K562 (cell line): ENCODE data around the gene KRTAP19-4. TPM values are rescaled to one million over a fixed set of nuclear protein-coding genes. Genes with fewer than 3 reads are reported as not detected.

ENCODE experiments used
- ATAC-seq: fragments of 200-7000 bp; cut with Tn5 transposase; 3 replicates; pipeline ENCODE4 v1.9.1; 2020; ENCODE audit warnings: moderate library complexity
- BruUV-seq: library from RNA; stranded (reverse); fragments of 400-500 nt; replicated peaks from 2 replicates; lab custom pipeline; 2021; lab: Mats Ljungman, UMichigan
- CTCF ChIA-PET: fragments of 300-600 bp; formaldehyde crosslinking; extraction: SDS; loops from one replicate; lab custom pipeline; 2021; ENCODE audit warnings: low intra/inter-chr PET ratio; lab: Yijun Ruan, JAX
- POLR2A ChIA-PET: fragments of 300-600, 350-650 bp; sonication (Branson Sonifier 250); formaldehyde crosslinking; extraction: SDS; loops from one replicate; lab custom pipeline; 2021; ENCODE audit warnings: antibody characterized with exemption, inconsistent platforms; lab: Yijun Ruan, JAX
- DNase-seq, 4 experiments: peaks; one replicate each; pipeline versions ENCODE4 v3.0.0 to v3.0.0-alpha.2; 2011 to 2018; ENCODE audit warnings: low spot score in 3 of 4, mixed read lengths in 3 of 4; ENCODE audit errors: extremely low read depth in 1 of 4
- FAIRE-seq: peaks from 2 replicates; lab custom pipeline; 2011; peaks lifted over from hg19 to GRCh38; lab: Jason Lieb, UNC
- H2AFZ ChIP-seq: 2 replicates; pipeline ENCODE4 v1.6.0; 2011; ENCODE audit warnings: low read depth, low read length, control low read depth, inconsistent platforms
- H3K27ac ChIP-seq: fragments of 200-600 bp; 3 replicates; pipeline ENCODE4 v1.8.0; 2011; ENCODE audit warnings: low read depth, mild to moderate bottlenecking, control low read depth, inconsistent platforms, low read length, moderate library complexity, mixed read lengths; ENCODE audit errors: extremely low read depth
- H3K27me3 ChIP-seq, 2 experiments: fragments of 300-600 bp in 1 of 2; 2 replicates in 1 of 2; 3 replicates in 1 of 2; pipeline versions ENCODE4 v1.6.0 to v1.8.0; 2011; ENCODE audit warnings: inconsistent platforms in 2 of 2, low read length in 2 of 2, mild to moderate bottlenecking in 1 of 2, mixed read lengths in 1 of 2, moderate library complexity in 1 of 2; ENCODE audit not compliant: control insufficient read depth in 2 of 2, insufficient read depth in 2 of 2
- H3K36me3 ChIP-seq: fragments of 300-600 bp; 3 replicates; pipeline ENCODE4 v1.8.0; 2011; ENCODE audit warnings: mild to moderate bottlenecking, low read length, inconsistent platforms; ENCODE audit not compliant: control insufficient read depth, insufficient read depth
- H3K4me1 ChIP-seq, 2 experiments: fragments of 200-600 bp in 1 of 2; replicated peaks in 1 of 2; 2 replicates in 1 of 2; 3 replicates in 1 of 2; pipeline versions ENCODE4 v1.5.1 to v1.8.0; 2011; ENCODE audit warnings: inconsistent platforms in 2 of 2, low read length in 2 of 2, mild to moderate bottlenecking in 1 of 2, mixed read lengths in 1 of 2, moderate library complexity in 1 of 2; ENCODE audit not compliant: control insufficient read depth in 2 of 2, insufficient read depth in 2 of 2
- H3K4me2 ChIP-seq: 2 replicates; pipeline ENCODE4 v1.6.1; 2011; ENCODE audit warnings: low read length, control low read depth, inconsistent platforms, mixed read lengths; ENCODE audit not compliant: insufficient read depth
- H3K4me3 ChIP-seq: fragments of 200-600 bp; sonication (generic), shearing (Covaris generic); 2 replicates; pipeline ENCODE4 v1.5.1; 2016; ENCODE audit warnings: control low read depth, inconsistent platforms
- H3K79me2 ChIP-seq: fragments of 200-600 bp; 3 replicates; pipeline ENCODE4 v1.8.0; 2011; ENCODE audit warnings: low read length, inconsistent platforms; ENCODE audit not compliant: control insufficient read depth, insufficient read depth
- H3K9ac ChIP-seq, 2 experiments: 2 replicates each; pipeline versions ENCODE4 v1.6.0 to v1.6.1; 2011; ENCODE audit warnings: low read depth in 2 of 2, low read length in 2 of 2, control low read depth in 1 of 2, inconsistent platforms in 1 of 2, mild to moderate bottlenecking in 1 of 2, mixed read lengths in 1 of 2; ENCODE audit not compliant: insufficient read depth in 1 of 2
- H3K9me1 ChIP-seq: one replicate; pipeline ENCODE4 v1.6.0; 2011; ENCODE audit warnings: inconsistent platforms, mild to moderate bottlenecking, low read length, moderate library complexity; ENCODE audit not compliant: control insufficient read depth, insufficient read depth
- H3K9me3 ChIP-seq: replicated peaks from 2 replicates; pipeline ENCODE4 v1.5.1; 2011; ENCODE audit warnings: low read depth, low read length, inconsistent platforms; ENCODE audit not compliant: control insufficient read depth, insufficient read depth
- H4K20me1 ChIP-seq: replicated peaks from 2 replicates; pipeline ENCODE4 v1.6.1; 2011; ENCODE audit warnings: low read length, inconsistent platforms, mixed read lengths; ENCODE audit not compliant: control insufficient read depth, insufficient read depth
- MBD2 ChIP-seq: sonication (generic); IDR thresholded peaks from 2 replicates; pipeline ENCODE4 v1.6.1; 2016; ENCODE audit warnings: low read depth, borderline replicate concordance
- MXD1 ChIP-seq: fragments of 250-450 bp; sonication (Bioruptor Pico); IDR thresholded peaks from 2 replicates; pipeline ENCODE4 v1.8.0; 2021; ENCODE audit warnings: borderline replicate concordance, mild to moderate bottlenecking, moderate library complexity; ENCODE audit not compliant: poor library complexity, severe bottlenecking
- POLR3G ChIP-seq: IDR thresholded peaks from 2 replicates; pipeline ENCODE4 v1.6.1; 2011; ENCODE audit not compliant: insufficient read length, insufficient replicate concordance; ENCODE audit errors: extremely low read depth
- PURB ChIP-seq: sonication (generic); formaldehyde crosslinking; IDR thresholded peaks from 2 replicates; pipeline ENCODE4 v1.9.0; 2021; ENCODE audit warnings: low read depth, mild to moderate bottlenecking, missing genetic modification reagents
- SIN3B ChIP-seq: fragments of 450-650 bp; IDR thresholded peaks from 2 replicates; pipeline ENCODE4 v1.6.1; 2017; ENCODE audit warnings: low read depth, mild to moderate bottlenecking, moderate library complexity
- SRSF1 ChIP-seq: fragments of 200-400 bp; formaldehyde crosslinking; IDR thresholded peaks from 2 replicates; pipeline ENCODE4 v1.6.1; 2017; ENCODE audit warnings: mild to moderate bottlenecking, low read depth, low read length, moderate library complexity
- TFAP4 ChIP-seq: sonication (generic); formaldehyde crosslinking; IDR thresholded peaks from 2 replicates; pipeline ENCODE4 v1.8.0; 2022; ENCODE audit warnings: missing genetic modification reagents, mild to moderate bottlenecking, moderate library complexity, borderline replicate concordance
- ZFP30 ChIP-seq: fragments of 250-450 bp; sonication (Bioruptor Pico); IDR thresholded peaks from 2 replicates; pipeline ENCODE4 v1.8.0; 2022; ENCODE audit warnings: moderate library complexity, mild to moderate bottlenecking, inconsistent platforms, borderline replicate concordance
- ZNF655 ChIP-seq: fragments of 250-450 bp; sonication (Bioruptor Pico); IDR thresholded peaks from 2 replicates; pipeline ENCODE4 v1.5.0; 2021
- WGBS: fragments of 100-300 bp; shearing (Covaris generic); methylation state at CpG from one replicate; pipeline ENCODE4 v1.1.6; 2016; ENCODE audit warnings: low coverage, mixed read lengths; ENCODE audit not compliant: insufficient coverage; ENCODE audit errors: missing lambda C conversion rate; 5-methylcytosine and 5-hydroxymethylcytosine counted together
- in situ Hi-C: fragments of 300-500 bp; cut with MboI; formaldehyde crosslinking; loops from 4 replicates; pipeline ENCODE4 v1.15.0; 2018; ENCODE audit warnings: inconsistent platforms, mixed read lengths
- intact Hi-C: fragments of 100-400 bp; cut with micrococcal nuclease; formaldehyde crosslinking; loops from 2 replicates; pipeline ENCODE4 v1.14.2; 2022
- polyA plus RNA-seq, 8 experiments: library from polyadenylated mRNA; depleted of rRNA in 4 of 8; stranded (reverse) in 5 of 8; unstranded in 3 of 8; fragments of >200 nt; fragmentation: Nextera tagmentation in 2 of 8; fragmentation: Illumina TruSeq in 1 of 8; extraction: Ambion mirVana in 2 of 8; extraction: Trizol in 1 of 8; gene quantifications; 2 replicates each; pipeline versions ENCODE4 v1.2.1 to v1.2.3, GENCODE V29; 2011 to 2014; ENCODE audit warnings: inconsistent platforms in 1 of 8, missing spikeins in 1 of 8
- total RNA-seq, 7 experiments: library from RNA; depleted of rRNA in 6 of 7; stranded (reverse); fragments of >200 nt in 6 of 7; fragmentation: Illumina TruSeq in 2 of 7; extraction: Trizol in 2 of 7; gene quantifications; 2 replicates each; pipeline versions ENCODE4 v1.2.1 to v1.2.3, GENCODE V29; 2011 to 2021; ENCODE audit warnings: low replicate concordance in 1 of 7

KRTAP19-4 gene
- total and polyA plus RNA-seq, 9 of the 15 experiments (the other 6 are each of a cell fraction or from before 2014, with no cell fraction given) = not detected

- ChIA-PET POLR2A (no interaction called here), CTCF (no interaction called here)
Measured at GRCh38 chr21:30541764-30542163, 44.8 kb upstream of the KRTAP19-4 start, which contains the start of gene KRTAP19-6. KRTAP19-6 (minus strand) TSS chr21:30541864; CDS start chr21:30541833, 31 bp downstream.

More at GRCh38 chr21:30541764-30542163, 44.8 kb upstream of the KRTAP19-4 start, which contains the start of gene KRTAP19-6:
- H3K9me1 ChIP-seq = no peaks in the 10 kb centered on the region
- in situ Hi-C loops (no loop called here), intact Hi-C loops (no loop called here)
- no peak within 1 kb of the TSS for H3K9ac ChIP-seq
- TF ChIP-seq MXD1 (CRISPR knock-in tag) = no peak
- no peak for TF ChIP-seq SRSF1
- no peak for TF ChIP-seq ZFP30 (CRISPR knock-in tag)
- no peak for TF ChIP-seq PURB
- no peak for TF ChIP-seq POLR3G
- TF ChIP-seq SIN3B = no peak
- no peak for TF ChIP-seq TFAP4
- TF ChIP-seq MBD2 = no peak
- no peak for TF ChIP-seq ZNF655 (CRISPR knock-in tag)
- H3K79me2 ChIP-seq = no peaks in the 10 kb centered on the region
- ATAC-seq = no peak
- no peak within 1 kb of the TSS for H3K4me3 ChIP-seq
- no peaks in the 10 kb centered on the region for H4K20me1 ChIP-seq
- H3K4me1 ChIP-seq = no peaks in the 10 kb centered on the region
- no peaks in the 10 kb centered on the region for H3K27me3 ChIP-seq
- H3K9me3 ChIP-seq = no peaks in the 10 kb centered on the region; the same call in 1 of the 2 replicates
- H3K36me3 ChIP-seq = no peaks in the 10 kb centered on the region
- no peak within 1 kb of the TSS for H2AFZ ChIP-seq
- DNase-seq = no peak
- no peak within 1 kb of the TSS for H3K4me2 ChIP-seq
- no peak within 1 kb of the TSS for H3K27ac ChIP-seq
- 0% methylated on average over 1 of the region's 1 CpG for WGBS
- FAIRE-seq = no peak
- BruUV-seq = no TSS peak
